HepG2 (cell line): Measurements from ENCODE around the gene FBXO33. TPM values are rescaled to one million over a fixed set of nuclear protein-coding genes. Genes with fewer than 3 reads are reported as not detected.

Source experiments
- HMGXB3 ChIP-seq: sonication (generic); formaldehyde crosslinking; IDR thresholded peaks from 2 replicates; pipeline ENCODE4 v1.4.0; 2020; ENCODE audit warnings: missing genetic modification reagents, borderline replicate concordance
- KLF9 ChIP-seq: IDR thresholded peaks from 2 replicates; pipeline ENCODE4 v1.6.1; 2016; ENCODE audit warnings: low read depth
- SNAPC4 ChIP-seq: sonication (generic); formaldehyde crosslinking; IDR thresholded peaks from 2 replicates; pipeline ENCODE4 v1.4.0; 2020; ENCODE audit warnings: mild to moderate bottlenecking, missing genetic modification reagents
- ZNF274 ChIP-seq: sonication (generic); formaldehyde crosslinking; IDR thresholded peaks from 2 replicates; pipeline ENCODE4 v1.5.1; 2020; ENCODE audit warnings: mild to moderate bottlenecking, missing genetic modification reagents
- ZNF639 ChIP-seq: conservative IDR thresholded peaks from 2 replicates; pipeline ENCODE4 v1.6.1; 2018; ENCODE audit warnings: missing genetic modification reagents
- polyA plus RNA-seq, 8 experiments: library from polyadenylated mRNA; depleted of rRNA in 3 of 8; stranded (reverse) in 7 of 8; unstranded in 1 of 8; fragments of >200 nt; fragmentation: Illumina TruSeq in 4 of 8; extraction: Trizol in 4 of 8; gene quantifications; 2 replicates each; pipeline versions ENCODE4 v1.2.1 to v1.2.3, GENCODE V29; 2011 to 2016; ENCODE audit warnings: low read depth in 4 of 8, missing spikeins in 1 of 8, mixed read lengths in 1 of 8; ENCODE audit not compliant: insufficient read depth in 1 of 8
- total RNA-seq, 5 experiments: library from RNA; depleted of rRNA; stranded (reverse); fragments of >200 nt; fragmentation: Illumina TruSeq; extraction: Trizol; gene quantifications; 2 replicates each; pipeline ENCODE4 v1.2.3, GENCODE V29; 2016; ENCODE audit warnings: low read depth in 1 of 5
- TF ChIP-seq, protein P1 (sequence below): sonication (generic); formaldehyde crosslinking; IDR thresholded peaks from 2 replicates; pipeline ENCODE4 v1.4.0; 2020; ENCODE audit warnings: low read depth, missing genetic modification reagents
- TF ChIP-seq, protein P2 (sequence below): IDR thresholded peaks from 2 replicates; pipeline ENCODE4 v1.6.1; 2016; ENCODE audit warnings: mild to moderate bottlenecking, missing biosample characterization, missing genetic modification reagents

FBXO33 gene
- total and polyA plus RNA-seq, 2 of the 13 experiments (the other 11 are each of a cell fraction or from before 2014, with no cell fraction given), result 15.5 to 16.9 TPM

DNA sequence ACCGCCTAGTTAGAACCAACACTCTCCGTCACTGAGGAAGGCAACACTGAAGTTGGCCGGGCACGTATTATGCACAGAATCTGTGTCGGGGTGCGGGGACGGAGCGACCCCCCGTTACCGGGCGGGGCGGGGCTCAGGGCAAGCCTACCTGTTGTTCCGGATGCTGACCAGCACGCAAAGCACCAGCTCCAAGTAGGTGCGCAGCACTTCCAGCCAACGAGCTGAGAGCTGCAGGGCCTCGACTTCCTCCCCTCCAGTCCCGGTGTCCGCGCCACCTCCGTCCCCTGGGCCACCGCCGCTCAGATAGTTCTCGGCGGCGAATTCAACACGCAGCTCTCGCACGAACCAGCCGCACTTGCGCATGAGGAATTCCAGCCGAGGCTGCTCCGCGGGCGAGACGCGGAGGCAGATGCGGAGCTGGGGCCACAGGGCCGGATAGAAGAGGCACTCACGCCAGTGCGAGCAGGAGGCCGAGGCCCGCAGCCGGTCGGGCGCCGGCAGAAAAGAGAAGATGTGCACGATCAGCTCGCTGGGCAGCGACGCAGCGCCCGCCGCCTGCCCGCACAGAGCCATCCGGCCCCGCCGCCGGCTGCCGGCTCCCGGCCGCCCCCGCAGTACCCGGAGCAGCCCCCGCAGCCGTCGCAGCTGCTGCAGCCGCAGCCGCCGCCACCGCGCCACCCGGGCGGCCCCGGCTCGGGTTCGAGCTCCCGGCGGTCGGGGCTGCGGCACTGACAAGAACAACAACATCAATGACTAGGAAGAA lies 636 bp downstream of the FBXO33 start (continued):
- TF ChIP-seq KLF9 (CRISPR knock-in tag), result peak; percentile 41; the same call in 1 of the 2 replicates
- no peak for TF ChIP-seq SNAPC4 (CRISPR knock-in tag)
- TF ChIP-seq, protein P1, sequence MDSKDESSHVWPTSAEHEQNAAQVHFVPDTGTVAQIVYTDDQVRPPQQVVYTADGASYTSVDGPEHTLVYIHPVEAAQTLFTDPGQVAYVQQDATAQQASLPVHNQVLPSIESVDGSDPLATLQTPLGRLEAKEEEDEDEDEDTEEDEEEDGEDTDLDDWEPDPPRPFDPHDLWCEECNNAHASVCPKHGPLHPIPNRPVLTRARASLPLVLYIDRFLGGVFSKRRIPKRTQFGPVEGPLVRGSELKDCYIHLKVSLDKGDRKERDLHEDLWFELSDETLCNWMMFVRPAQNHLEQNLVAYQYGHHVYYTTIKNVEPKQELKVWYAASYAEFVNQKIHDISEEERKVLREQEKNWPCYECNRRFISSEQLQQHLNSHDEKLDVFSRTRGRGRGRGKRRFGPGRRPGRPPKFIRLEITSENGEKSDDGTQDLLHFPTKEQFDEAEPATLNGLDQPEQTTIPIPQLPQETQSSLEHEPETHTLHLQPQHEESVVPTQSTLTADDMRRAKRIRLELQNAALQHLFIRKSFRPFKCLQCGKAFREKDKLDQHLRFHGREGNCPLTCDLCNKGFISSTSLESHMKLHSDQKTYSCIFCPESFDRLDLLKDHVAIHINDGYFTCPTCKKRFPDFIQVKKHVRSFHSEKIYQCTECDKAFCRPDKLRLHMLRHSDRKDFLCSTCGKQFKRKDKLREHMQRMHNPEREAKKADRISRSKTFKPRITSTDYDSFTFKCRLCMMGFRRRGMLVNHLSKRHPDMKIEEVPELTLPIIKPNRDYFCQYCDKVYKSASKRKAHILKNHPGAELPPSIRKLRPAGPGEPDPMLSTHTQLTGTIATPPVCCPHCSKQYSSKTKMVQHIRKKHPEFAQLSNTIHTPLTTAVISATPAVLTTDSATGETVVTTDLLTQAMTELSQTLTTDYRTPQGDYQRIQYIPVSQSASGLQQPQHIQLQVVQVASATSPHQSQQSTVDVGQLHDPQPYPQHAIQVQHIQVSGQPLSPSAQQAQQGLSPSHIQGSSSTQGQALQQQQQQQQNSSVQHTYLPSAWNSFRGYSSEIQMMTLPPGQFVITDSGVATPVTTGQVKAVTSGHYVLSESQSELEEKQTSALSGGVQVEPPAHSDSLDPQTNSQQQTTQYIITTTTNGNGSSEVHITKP (CRISPR knock-in tag), result peak; percentile 88
- no peak; the same call in 1 of the 2 replicates for TF ChIP-seq ZNF639 (CRISPR knock-in tag)
- peak; percentile 26; the same call in 1 of the 2 replicates for TF ChIP-seq HMGXB3
- TF ChIP-seq, protein P2, sequence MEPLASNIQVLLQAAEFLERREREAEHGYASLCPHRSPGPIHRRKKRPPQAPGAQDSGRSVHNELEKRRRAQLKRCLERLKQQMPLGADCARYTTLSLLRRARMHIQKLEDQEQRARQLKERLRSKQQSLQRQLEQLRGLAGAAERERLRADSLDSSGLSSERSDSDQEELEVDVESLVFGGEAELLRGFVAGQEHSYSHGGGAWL, result no peak; the same call in 1 of the 2 replicates
- TF ChIP-seq ZNF274, result peak; percentile 62; the same call in 1 of the 2 replicates
